ENCODE results near the gene TFAP2C. TPM values are rescaled to one million over a fixed set of nuclear protein-coding genes. Genes with fewer than 3 reads are reported as not detected.

TFAP2C gene
- total RNA-seq, 4 donors from 2014 or later, result 1.1 to 1.5 (median 1.3) TPM

- TF ChIP-seq CTCF (IDR thresholded peaks at IDR 0.05; ENCODE audit: low read depth), result no peak
Observed at GRCh38 chr20:56676679-56677078, 47.6 kb downstream of the TFAP2C start.

- TF ChIP-seq CTCF (IDR thresholded peaks at IDR 0.05; ENCODE audit: low read depth), result no peak
Observed at GRCh38 chr20:56683077-56683865, 54.2 kb downstream of the TFAP2C start.

- no peak for TF ChIP-seq CTCF (IDR thresholded peaks at IDR 0.05; ENCODE audit: low read depth)
Observed at GRCh38 chr20:56685879-56686278, 56.8 kb downstream of the TFAP2C start.

GRCh38 chr20:56687061-56687460 lies 58.0 kb downstream of the TFAP2C start:
- TF ChIP-seq CTCF (IDR thresholded peaks at IDR 0.05; ENCODE audit: low read depth), result no peak

GRCh38 chr20:56688106-56688505 lies 59.0 kb downstream of the TFAP2C start:
- no peak for TF ChIP-seq CTCF (IDR thresholded peaks at IDR 0.05; ENCODE audit: low read depth)

Small RNA genes within 50 kb of the gene (small RNA-seq; reads per million reads assigned to genes)
- not detected for gene RN7SL170P
- not detected for gene RNU6-1146P

Other genes with a start within 250 kb of the TFAP2C start
- 1 to 10 TPM; 1.5 to 5.9 (median 2.3) TPM for gene AURKA, start 237.1 kb upstream of the TFAP2C start, total RNA-seq
- gene CSTF1, start 236.7 kb upstream of the TFAP2C start, total RNA-seq, result 10 to 100 TPM; 15.3 to 24.8 (median 20.2) TPM
- 10 to 100 TPM in 1 of 4 donors, 1 to 10 TPM in 2, under 1 TPM in 1; 0.94 to 16.5 (median 3.7) TPM for gene CASS4, start 217.0 kb upstream of the TFAP2C start, total RNA-seq
- 10 to 100 TPM; 43.2 to 76.6 (median 59.2) TPM for gene RTF2, start 160.7 kb upstream of the TFAP2C start, total RNA-seq
- 1 to 10 TPM in 1 of 4 donors, not detected in 3; 1.0 TPM for gene FAM209A, start 104.6 kb upstream of the TFAP2C start, total RNA-seq
- not detected for gene FAM209B, start 96.1 kb upstream of the TFAP2C start, total RNA-seq